GM23338 (cell line): ENCODE data around the gene SUSD4. TPM values are rescaled to one million over a fixed set of nuclear protein-coding genes. Genes with fewer than 3 reads are reported as not detected.

Experiments used
- ATAC-seq: fragments of 200-7000 bp; cut with Tn5 transposase; 3 replicates; pipeline ENCODE4 v1.9.1; 2020
- DNase-seq: peaks from one replicate; pipeline ENCODE4 v3.0.0-alpha.2; 2015; ENCODE audit warnings: low spot score
- H2AFZ ChIP-seq: fragments of 200-600 bp; sonication (generic); 2 replicates; pipeline ENCODE4 v1.8.0; 2016; ENCODE audit warnings: antibody characterized with exemption, mild to moderate bottlenecking, moderate library complexity
- H3F3A ChIP-seq: fragments of 200-600 bp; sonication (generic); replicated peaks from 2 replicates; pipeline ENCODE4 v1.8.0; 2017; ENCODE audit warnings: antibody characterized with exemption, mixed run types, low read depth
- H3K27ac ChIP-seq: fragments of 200-600 bp; sonication (generic); 2 replicates; pipeline ENCODE4 v1.6.1; 2016; ENCODE audit warnings: low read depth
- H3K27me3 ChIP-seq: fragments of 200-600 bp; sonication (generic); 2 replicates; pipeline ENCODE4 v1.8.0; 2016; ENCODE audit warnings: mild to moderate bottlenecking, mixed run types, moderate library complexity; ENCODE audit not compliant: insufficient read depth
- H3K36me3 ChIP-seq: fragments of 200-600 bp; sonication (generic); 2 replicates; pipeline ENCODE4 v1.8.0; 2016; ENCODE audit warnings: mild to moderate bottlenecking; ENCODE audit not compliant: insufficient read depth
- H3K4me1 ChIP-seq: fragments of 200-600 bp; sonication (generic); 2 replicates; pipeline ENCODE4 v1.8.0; 2016; ENCODE audit warnings: mild to moderate bottlenecking, moderate library complexity; ENCODE audit not compliant: insufficient read depth
- H3K4me2 ChIP-seq: fragments of 200-600 bp; sonication (generic); 2 replicates; pipeline ENCODE4 v1.7.1; 2017; ENCODE audit warnings: mixed run types
- H3K4me3 ChIP-seq: fragments of 200-600 bp; sonication (generic); 2 replicates; pipeline ENCODE4 v1.6.1; 2016; ENCODE audit warnings: mixed run types
- H3K79me2 ChIP-seq: fragments of 200-600 bp; sonication (generic); replicated peaks from 2 replicates; pipeline ENCODE4 v1.8.0; 2017; ENCODE audit warnings: mild to moderate bottlenecking; ENCODE audit not compliant: insufficient read depth
- H3K9me2 ChIP-seq: fragments of 200-600 bp; sonication (generic); 2 replicates; pipeline ENCODE4 v1.8.0; 2017; ENCODE audit not compliant: insufficient read depth
- H4K20me1 ChIP-seq: fragments of 200-600 bp; sonication (generic); replicated peaks from 2 replicates; pipeline ENCODE4 v1.8.0; 2017; ENCODE audit warnings: mild to moderate bottlenecking; ENCODE audit not compliant: insufficient read depth
- H3K27ac Mint-ChIP-seq: 2 replicates; pipeline ENCODE4 v1.8.0; 2020; ENCODE audit warnings: inconsistent platforms, mild to moderate bottlenecking, moderate library complexity, mixed read lengths
- H3K27me3 Mint-ChIP-seq: 3 replicates; pipeline ENCODE4 v1.8.0; 2022; ENCODE audit warnings: low read depth, mild to moderate bottlenecking, moderate library complexity, mixed read lengths, inconsistent platforms; ENCODE audit not compliant: insufficient read depth, poor library complexity
- H3K36me3 Mint-ChIP-seq: 3 replicates; pipeline ENCODE4 v1.8.0; 2021; ENCODE audit warnings: low read depth, mild to moderate bottlenecking, inconsistent platforms, moderate library complexity, mixed read lengths
- H3K4me1 Mint-ChIP-seq: 3 replicates; pipeline ENCODE4 v1.8.0; 2020; ENCODE audit warnings: mild to moderate bottlenecking, inconsistent platforms, mixed read lengths
- H3K4me3 Mint-ChIP-seq: 3 replicates; pipeline ENCODE4 v1.8.0; 2021; ENCODE audit warnings: moderate library complexity, mild to moderate bottlenecking, inconsistent platforms, mixed read lengths
- H3K9me3 Mint-ChIP-seq: 3 replicates; pipeline ENCODE4 v1.8.0; 2020; ENCODE audit warnings: moderate library complexity, mild to moderate bottlenecking, inconsistent platforms, mixed read lengths
- CREB1 ChIP-seq: fragments of 250-450 bp; sonication (Bioruptor Pico); IDR thresholded peaks from 2 replicates; pipeline ENCODE4 v1.5.0; 2020; ENCODE audit warnings: low read depth, mild to moderate bottlenecking, moderate library complexity
- EZH2phosphoT487 ChIP-seq: fragments of 200-600 bp; sonication (generic); IDR thresholded peaks from one replicate; pipeline ENCODE4 v1.8.1; 2018; ENCODE audit warnings: antibody characterized with exemption; ENCODE audit not compliant: unreplicated experiment
- JUNB ChIP-seq: IDR thresholded peaks from one replicate; pipeline ENCODE4 v1.6.1; 2016; ENCODE audit warnings: antibody characterized with exemption; ENCODE audit not compliant: unreplicated experiment
- NANOG ChIP-seq: IDR thresholded peaks from 2 replicates; pipeline ENCODE4 v1.6.1; 2016; ENCODE audit warnings: antibody characterized with exemption, borderline replicate concordance
- STAT1 ChIP-seq: IDR thresholded peaks from one replicate; pipeline ENCODE4 v1.6.1; 2016; ENCODE audit warnings: antibody characterized with exemption; ENCODE audit not compliant: unreplicated experiment
- ZNF114 ChIP-seq: fragments of 250-450 bp; sonication (Bioruptor Pico); IDR thresholded peaks from 2 replicates; pipeline ENCODE4 v1.5.0; 2020; ENCODE audit warnings: mild to moderate bottlenecking, moderate library complexity
- polyA plus RNA-seq: library from polyadenylated mRNA; unstranded; fragments of >200 nt; fragmentation: Nextera tagmentation; extraction: Ambion mirVana; gene quantifications from 2 replicates; pipeline ENCODE4 v1.2.1, GENCODE V29; 2016
- total RNA-seq: library from RNA; depleted of rRNA; stranded (reverse); fragments of >200 nt; shearing (Covaris generic); gene quantifications from 2 replicates; pipeline ENCODE4 v1.2.3, GENCODE V29; 2014
- TF ChIP-seq, protein P1 (sequence below), 2 experiments: fragments of 200-600 bp in 1 of 2; sonication (generic) in 1 of 2; conservative IDR thresholded peaks; 2 replicates each; pipeline versions ENCODE4 v1.5.1 to v1.6.1; 2016 to 2017; ENCODE audit warnings: antibody characterized with exemption in 2 of 2, low read depth in 2 of 2, mild to moderate bottlenecking in 2 of 2, moderate library complexity in 1 of 2
- TF ChIP-seq, protein P2 (sequence below): IDR thresholded peaks from one replicate; pipeline ENCODE4 v1.6.1; 2018; ENCODE audit warnings: antibody characterized with exemption; ENCODE audit not compliant: unreplicated experiment
- TF ChIP-seq, protein P3 (sequence below): IDR thresholded peaks from 2 replicates; pipeline ENCODE4 v1.6.1; 2016; ENCODE audit warnings: antibody characterized with exemption
- TF ChIP-seq, protein P4 (sequence below): fragments of 250-450 bp; sonication (Bioruptor Pico); IDR thresholded peaks from 2 replicates; pipeline ENCODE4 v1.5.0; 2020; ENCODE audit warnings: mild to moderate bottlenecking, moderate library complexity

Gene SUSD4
- total and polyA plus RNA-seq, 2 experiments from 2014 or later: 2.3 to 3.6 TPM

DNA sequence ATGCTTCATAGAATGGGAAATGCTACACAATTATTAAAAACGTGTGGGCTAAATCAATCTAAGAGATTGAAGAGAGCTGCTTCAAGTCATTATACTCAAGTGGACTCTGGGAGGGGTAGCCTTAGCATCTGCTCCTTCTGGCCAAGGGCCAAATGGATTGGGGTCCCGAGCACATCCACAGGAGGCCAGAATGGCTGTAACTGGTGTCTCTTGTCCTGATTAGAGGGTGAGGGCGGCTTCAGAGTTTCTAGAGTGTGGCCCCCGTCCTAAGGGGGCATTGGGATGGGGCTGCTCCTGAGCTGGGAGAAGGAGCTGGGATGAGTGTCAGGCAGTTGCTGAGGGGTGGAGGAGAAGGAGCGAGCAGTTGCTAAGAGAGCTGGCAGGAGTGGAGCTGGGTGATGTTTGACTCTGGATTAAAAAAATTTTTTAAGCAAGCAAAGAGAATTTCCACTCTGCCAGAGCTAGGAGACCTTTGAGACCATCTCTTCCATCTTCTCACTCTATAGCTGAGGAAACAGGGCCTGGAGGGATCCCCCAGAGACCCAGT, 149.6 kb downstream of the SUSD4 start (continued):
- TF ChIP-seq EZH2phosphoT487 (no peak), NANOG (no peak)
- TF ChIP-seq, protein P1, sequence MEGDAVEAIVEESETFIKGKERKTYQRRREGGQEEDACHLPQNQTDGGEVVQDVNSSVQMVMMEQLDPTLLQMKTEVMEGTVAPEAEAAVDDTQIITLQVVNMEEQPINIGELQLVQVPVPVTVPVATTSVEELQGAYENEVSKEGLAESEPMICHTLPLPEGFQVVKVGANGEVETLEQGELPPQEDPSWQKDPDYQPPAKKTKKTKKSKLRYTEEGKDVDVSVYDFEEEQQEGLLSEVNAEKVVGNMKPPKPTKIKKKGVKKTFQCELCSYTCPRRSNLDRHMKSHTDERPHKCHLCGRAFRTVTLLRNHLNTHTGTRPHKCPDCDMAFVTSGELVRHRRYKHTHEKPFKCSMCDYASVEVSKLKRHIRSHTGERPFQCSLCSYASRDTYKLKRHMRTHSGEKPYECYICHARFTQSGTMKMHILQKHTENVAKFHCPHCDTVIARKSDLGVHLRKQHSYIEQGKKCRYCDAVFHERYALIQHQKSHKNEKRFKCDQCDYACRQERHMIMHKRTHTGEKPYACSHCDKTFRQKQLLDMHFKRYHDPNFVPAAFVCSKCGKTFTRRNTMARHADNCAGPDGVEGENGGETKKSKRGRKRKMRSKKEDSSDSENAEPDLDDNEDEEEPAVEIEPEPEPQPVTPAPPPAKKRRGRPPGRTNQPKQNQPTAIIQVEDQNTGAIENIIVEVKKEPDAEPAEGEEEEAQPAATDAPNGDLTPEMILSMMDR (conservative IDR thresholded peaks at IDR 0.05; ENCODE audit: low read depth in 2 of 2): no peak

DNA sequence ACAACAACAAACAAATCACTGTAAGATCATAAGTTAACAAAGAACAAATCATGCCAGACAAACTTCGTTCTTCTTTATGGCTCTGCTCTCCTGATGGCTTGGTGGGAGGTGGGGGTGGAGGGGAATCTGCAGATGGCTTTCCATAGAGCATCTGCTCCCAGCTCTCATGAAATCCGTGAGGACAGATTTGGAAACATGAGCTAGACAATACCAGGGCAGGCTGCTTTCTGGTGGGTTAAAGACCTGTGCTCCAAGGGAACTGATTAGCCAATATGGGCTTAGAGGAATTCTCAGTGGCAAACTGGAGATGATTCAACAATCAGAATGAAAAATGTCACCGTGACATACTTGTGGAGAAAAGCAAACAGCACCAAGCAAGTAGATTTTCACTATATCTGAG, 151.5 kb downstream of the SUSD4 start:
- no peaks in the 10 kb centered on the region for H3K9me3 Mint-ChIP-seq
- H3K4me3 ChIP-seq: no peak overlapping the region
- DNase-seq: no peak
- TF ChIP-seq, protein P2, sequence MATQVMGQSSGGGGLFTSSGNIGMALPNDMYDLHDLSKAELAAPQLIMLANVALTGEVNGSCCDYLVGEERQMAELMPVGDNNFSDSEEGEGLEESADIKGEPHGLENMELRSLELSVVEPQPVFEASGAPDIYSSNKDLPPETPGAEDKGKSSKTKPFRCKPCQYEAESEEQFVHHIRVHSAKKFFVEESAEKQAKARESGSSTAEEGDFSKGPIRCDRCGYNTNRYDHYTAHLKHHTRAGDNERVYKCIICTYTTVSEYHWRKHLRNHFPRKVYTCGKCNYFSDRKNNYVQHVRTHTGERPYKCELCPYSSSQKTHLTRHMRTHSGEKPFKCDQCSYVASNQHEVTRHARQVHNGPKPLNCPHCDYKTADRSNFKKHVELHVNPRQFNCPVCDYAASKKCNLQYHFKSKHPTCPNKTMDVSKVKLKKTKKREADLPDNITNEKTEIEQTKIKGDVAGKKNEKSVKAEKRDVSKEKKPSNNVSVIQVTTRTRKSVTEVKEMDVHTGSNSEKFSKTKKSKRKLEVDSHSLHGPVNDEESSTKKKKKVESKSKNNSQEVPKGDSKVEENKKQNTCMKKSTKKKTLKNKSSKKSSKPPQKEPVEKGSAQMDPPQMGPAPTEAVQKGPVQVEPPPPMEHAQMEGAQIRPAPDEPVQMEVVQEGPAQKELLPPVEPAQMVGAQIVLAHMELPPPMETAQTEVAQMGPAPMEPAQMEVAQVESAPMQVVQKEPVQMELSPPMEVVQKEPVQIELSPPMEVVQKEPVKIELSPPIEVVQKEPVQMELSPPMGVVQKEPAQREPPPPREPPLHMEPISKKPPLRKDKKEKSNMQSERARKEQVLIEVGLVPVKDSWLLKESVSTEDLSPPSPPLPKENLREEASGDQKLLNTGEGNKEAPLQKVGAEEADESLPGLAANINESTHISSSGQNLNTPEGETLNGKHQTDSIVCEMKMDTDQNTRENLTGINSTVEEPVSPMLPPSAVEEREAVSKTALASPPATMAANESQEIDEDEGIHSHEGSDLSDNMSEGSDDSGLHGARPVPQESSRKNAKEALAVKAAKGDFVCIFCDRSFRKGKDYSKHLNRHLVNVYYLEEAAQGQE: no peak
- TF ChIP-seq STAT1: no peak
- TF ChIP-seq NANOG: no peak
- no peak for TF ChIP-seq ZNF114 (CRISPR knock-in tag)
- TF ChIP-seq, protein P3, sequence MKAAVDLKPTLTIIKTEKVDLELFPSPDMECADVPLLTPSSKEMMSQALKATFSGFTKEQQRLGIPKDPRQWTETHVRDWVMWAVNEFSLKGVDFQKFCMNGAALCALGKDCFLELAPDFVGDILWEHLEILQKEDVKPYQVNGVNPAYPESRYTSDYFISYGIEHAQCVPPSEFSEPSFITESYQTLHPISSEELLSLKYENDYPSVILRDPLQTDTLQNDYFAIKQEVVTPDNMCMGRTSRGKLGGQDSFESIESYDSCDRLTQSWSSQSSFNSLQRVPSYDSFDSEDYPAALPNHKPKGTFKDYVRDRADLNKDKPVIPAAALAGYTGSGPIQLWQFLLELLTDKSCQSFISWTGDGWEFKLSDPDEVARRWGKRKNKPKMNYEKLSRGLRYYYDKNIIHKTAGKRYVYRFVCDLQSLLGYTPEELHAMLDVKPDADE: no peak
- TF ChIP-seq, protein P1 (conservative IDR thresholded peaks at IDR 0.05; ENCODE audit: low read depth in 2 of 2): no peak
- TF ChIP-seq CREB1 (CRISPR knock-in tag): no peak
- TF ChIP-seq JUNB: no peak
- TF ChIP-seq, protein P4, sequence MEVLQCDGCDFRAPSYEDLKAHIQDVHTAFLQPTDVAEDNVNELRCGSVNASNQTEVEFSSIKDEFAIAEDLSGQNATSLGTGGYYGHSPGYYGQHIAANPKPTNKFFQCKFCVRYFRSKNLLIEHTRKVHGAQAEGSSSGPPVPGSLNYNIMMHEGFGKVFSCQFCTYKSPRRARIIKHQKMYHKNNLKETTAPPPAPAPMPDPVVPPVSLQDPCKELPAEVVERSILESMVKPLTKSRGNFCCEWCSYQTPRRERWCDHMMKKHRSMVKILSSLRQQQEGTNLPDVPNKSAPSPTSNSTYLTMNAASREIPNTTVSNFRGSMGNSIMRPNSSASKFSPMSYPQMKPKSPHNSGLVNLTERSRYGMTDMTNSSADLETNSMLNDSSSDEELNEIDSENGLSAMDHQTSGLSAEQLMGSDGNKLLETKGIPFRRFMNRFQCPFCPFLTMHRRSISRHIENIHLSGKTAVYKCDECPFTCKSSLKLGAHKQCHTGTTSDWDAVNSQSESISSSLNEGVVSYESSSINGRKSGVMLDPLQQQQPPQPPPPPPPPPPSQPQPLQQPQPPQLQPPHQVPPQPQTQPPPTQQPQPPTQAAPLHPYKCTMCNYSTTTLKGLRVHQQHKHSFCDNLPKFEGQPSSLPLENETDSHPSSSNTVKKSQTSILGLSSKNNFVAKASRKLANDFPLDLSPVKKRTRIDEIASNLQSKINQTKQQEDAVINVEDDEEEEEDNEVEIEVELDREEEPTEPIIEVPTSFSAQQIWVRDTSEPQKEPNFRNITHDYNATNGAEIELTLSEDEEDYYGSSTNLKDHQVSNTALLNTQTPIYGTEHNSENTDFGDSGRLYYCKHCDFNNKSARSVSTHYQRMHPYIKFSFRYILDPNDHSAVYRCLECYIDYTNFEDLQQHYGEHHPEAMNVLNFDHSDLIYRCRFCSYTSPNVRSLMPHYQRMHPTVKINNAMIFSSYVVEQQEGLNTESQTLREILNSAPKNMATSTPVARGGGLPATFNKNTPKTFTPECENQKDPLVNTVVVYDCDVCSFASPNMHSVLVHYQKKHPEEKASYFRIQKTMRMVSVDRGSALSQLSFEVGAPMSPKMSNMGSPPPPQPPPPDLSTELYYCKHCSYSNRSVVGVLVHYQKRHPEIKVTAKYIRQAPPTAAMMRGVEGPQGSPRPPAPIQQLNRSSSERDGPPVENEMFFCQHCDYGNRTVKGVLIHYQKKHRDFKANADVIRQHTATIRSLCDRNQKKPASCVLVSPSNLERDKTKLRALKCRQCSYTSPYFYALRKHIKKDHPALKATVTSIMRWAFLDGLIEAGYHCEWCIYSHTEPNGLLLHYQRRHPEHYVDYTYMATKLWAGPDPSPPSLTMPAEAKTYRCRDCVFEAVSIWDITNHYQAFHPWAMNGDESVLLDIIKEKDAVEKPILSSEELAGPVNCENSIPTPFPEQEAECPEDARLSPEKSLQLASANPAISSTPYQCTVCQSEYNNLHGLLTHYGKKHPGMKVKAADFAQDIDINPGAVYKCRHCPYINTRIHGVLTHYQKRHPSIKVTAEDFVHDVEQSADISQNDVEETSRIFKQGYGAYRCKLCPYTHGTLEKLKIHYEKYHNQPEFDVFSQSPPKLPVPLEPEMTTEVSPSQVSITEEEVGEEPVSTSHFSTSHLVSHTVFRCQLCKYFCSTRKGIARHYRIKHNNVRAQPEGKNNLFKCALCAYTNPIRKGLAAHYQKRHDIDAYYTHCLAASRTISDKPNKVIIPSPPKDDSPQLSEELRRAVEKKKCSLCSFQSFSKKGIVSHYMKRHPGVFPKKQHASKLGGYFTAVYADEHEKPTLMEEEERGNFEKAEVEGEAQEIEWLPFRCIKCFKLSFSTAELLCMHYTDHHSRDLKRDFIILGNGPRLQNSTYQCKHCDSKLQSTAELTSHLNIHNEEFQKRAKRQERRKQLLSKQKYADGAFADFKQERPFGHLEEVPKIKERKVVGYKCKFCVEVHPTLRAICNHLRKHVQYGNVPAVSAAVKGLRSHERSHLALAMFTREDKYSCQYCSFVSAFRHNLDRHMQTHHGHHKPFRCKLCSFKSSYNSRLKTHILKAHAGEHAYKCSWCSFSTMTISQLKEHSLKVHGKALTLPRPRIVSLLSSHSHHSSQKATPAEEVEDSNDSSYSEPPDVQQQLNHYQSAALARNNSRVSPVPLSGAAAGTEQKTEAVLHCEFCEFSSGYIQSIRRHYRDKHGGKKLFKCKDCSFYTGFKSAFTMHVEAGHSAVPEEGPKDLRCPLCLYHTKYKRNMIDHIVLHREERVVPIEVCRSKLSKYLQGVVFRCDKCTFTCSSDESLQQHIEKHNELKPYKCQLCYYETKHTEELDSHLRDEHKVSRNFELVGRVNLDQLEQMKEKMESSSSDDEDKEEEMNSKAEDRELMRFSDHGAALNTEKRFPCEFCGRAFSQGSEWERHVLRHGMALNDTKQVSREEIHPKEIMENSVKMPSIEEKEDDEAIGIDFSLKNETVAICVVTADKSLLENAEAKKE (CRISPR knock-in tag): no peak

More for the DNA sequence above, 151.5 kb downstream of the SUSD4 start:
- Mint-ChIP-seq H3K36me3 (no peaks in the 10 kb centered on the region), H3K4me3 (no peak overlapping the region), H3K4me1 (peaks cover 10% of the 10 kb centered on the region; the same call in 2 of the 3 replicates), H3K27ac (no peak overlapping the region), H3K27me3 (no peaks in the 10 kb centered on the region)
- Histone ChIP-seq H3K4me2 (no peak overlapping the region), H3K36me3 (no peaks in the 10 kb centered on the region), H3F3A (no peaks in the 10 kb centered on the region), H3K4me1 (no peaks in the 10 kb centered on the region), H3K27me3 (no peaks in the 10 kb centered on the region), H3K9me2 (no peaks in the 10 kb centered on the region), H3K27ac (no peak overlapping the region), H4K20me1 (no peaks in the 10 kb centered on the region), H2AFZ (no peak overlapping the region), H3K79me2 (no peaks in the 10 kb centered on the region)
- no peak for ATAC-seq
